ENCODE data around the gene PRMT7.

Gene PRMT7

DNA sequence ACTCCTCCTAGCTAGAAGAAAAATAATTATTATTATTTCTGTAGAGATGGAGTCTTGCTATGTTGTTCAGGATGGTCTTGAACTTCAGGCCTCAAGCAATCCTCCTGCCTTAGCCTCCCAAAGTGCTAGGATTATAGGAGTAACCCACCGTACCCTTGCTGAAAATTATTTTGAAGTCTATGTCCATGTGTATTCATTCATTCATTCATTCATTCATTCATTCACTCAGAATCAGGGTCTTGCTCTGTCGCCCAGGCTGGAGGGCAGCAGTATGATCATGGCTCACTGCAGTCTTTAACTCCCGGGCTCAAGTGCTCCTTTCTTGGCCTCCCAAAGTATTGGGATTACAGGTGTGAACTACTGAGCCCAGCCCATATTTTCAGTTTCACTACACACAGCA lies 4.2 kb upstream of the PRMT7 start:
- no peak for DNase-seq (ENCODE audit: low read depth)

DNA sequence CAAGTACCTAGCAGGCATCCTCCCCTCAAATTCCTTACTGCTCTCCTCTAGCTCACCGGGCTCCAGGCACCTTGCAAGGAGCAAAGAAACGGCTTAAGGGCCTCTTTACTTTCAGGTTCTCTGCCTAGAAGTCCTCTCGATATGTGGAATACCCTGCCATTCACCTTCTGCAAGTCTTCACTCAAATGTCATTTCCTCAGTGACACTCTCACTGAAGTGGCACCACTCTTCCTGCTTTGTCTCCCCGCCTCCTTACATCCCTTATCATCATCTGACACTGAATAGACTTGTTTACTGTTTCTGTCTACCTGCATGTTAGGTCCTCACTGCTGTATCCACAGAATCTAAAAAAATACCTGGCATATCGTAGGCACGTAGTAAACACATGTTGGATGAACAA lies 1.0 kb upstream of the PRMT7 start:
- DNase-seq (ENCODE audit: low read depth) = no peak

DNA sequence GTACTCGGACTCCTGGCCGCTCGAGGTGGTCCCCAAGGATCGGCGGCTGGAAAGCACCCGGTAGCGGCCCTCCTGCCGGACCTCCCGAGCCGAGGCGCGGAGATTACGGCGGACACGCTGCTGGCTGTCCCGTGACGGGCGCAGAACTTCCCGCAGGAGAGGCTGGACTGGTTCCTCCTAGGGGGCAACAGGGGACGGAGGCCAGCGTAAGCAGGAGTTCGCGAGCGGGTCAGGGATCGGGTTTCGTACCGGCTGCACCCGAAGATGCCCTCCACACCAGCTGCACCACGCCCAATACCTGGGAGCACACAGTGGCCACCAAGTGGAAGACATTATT lies 414 bp upstream of the PRMT7 start:
- no peak for DNase-seq (ENCODE audit: low read depth)

DNA sequence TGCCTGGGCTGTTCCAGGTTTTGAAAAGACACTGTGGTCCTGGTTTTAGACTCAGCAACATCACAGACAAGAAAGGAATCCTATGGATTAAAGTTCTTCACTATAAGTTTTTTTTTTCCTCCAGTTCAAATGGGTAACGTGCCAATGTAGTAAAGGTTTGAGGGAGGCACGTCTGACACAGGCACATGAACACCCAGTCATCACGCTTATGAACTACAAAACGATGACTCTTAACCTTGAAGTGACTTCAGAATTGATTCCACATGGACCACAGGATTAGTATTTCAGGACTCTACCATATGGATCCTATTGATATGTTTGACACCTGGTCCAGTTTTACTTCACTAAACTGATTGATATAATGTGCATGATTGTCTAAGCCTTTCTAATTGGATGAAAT lies 2.3 kb downstream of the PRMT7 start:
- DNase-seq (ENCODE audit: low read depth) = no peak

DNA sequence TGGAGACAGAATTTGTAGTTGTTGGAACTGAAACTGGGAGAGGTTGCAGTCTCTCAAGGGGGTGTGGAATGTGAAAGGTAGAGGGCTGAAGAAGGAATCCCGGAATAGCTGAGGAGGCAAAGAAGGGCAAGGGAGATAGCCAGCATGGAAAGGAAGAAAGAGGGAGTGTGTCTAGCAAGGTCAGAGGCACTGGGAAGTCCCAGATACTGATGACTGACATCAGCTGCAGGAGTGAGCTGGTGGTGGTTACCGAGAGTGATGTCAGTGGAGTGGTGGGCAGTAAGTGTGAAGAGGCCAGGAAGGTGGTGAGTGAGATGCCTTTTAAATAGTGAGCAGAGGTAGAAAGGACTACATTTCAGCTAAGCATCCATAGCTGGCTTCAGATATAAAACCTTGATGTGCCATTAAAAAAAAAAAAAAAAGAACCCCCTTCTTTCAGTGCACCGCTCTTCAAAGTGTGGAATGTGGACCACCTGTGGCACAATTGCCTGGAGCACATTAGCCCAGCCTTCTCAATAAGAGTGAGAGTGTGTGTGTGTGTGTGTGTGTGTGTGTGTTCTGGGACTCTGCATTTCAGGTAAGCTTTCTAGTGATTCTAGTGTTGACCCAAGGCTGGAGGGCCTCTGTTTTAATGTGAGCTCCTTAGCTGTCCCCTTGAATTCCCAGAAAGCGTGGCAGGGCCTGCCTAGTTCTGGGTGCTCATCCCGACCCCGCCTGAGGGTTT lies 8.5 kb downstream of the PRMT7 start:
- no peak for DNase-seq (ENCODE audit: low read depth)

DNA sequence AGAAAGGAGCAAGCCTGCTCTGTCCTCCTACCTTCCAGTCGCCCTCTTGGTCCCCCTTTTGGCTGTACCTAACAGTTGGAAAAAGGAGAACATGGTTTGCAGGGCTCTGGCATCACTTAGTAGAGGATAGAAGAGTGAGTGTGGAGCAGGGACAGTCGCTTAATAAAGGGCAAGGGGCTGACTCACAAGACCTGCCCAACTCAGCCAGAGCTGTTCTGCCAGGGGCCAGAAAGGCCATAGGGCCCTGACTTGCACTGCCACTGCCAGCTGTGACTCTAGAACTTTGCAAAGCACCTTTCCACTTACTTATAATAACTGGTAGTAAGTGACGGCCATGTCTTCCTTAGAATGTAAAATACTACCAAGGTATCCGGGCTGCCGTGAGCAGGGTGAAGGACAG lies 13.5 kb downstream of the PRMT7 start:
- DNase-seq (ENCODE audit: low read depth) = no peak

DNA sequence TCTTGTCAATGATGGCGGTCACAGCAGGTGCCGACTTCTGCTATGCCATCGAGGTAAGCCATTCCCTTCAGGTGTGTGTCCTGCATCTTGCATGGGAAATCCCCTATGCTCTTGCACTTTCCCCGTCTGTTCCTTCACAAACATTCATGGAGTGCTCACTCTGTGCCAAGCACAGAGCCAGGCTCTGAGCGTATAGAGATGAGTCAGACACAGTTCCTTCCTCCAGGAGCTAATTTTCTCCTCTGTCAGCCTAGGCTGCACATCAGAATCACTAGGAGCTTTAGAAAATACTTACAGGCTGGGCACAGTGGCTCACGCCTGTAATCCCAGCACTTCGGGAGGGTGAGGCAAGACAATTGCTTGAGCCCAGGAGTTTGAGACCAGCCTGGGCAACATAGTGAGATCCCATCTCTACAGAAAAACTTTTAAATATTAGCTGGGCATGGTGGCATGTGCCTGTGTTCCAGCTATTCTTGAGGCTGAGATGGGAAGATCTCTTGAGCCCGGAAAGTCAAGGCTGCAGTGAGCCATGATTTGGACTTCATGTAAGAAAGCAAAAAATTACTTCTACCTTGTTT lies 14.1 kb downstream of the PRMT7 start:
- no peak for DNase-seq (ENCODE audit: low read depth)

DNA sequence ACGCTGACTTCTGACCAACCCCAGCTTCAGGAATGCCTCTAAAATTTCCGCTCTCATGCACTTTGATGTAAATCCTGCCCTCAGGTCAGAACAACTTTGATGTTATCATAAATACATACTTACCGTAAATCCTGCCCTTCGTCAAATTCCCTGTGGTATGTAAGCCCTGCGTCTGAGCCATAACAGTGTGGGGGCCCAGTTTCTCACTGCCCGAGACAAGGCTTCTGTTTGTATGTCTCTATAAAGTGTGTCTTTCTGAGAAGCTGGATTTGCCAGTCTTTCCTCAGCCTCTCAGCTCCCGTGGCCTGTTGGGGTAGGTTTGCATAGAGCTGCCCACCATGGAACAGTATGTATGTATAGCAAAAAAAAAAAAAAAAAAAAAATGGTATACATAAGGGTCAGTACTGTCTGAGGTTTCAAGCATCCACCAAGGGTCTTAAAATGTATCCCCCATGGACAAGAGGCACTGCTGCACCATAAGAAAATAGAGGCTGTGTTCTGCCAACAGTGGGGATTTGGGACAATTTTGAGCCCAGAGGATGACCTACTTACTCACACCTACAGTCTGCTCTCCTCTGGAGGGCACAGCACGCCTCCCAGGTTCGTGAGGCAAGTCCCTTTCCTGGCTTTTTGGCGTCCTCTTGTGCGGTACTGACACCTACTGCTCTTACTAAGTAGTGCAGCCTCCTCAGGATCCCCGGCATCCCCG lies 17.5 kb downstream of the PRMT7 start:
- DNase-seq (ENCODE audit: low read depth) = peak; percentile 37

DNA sequence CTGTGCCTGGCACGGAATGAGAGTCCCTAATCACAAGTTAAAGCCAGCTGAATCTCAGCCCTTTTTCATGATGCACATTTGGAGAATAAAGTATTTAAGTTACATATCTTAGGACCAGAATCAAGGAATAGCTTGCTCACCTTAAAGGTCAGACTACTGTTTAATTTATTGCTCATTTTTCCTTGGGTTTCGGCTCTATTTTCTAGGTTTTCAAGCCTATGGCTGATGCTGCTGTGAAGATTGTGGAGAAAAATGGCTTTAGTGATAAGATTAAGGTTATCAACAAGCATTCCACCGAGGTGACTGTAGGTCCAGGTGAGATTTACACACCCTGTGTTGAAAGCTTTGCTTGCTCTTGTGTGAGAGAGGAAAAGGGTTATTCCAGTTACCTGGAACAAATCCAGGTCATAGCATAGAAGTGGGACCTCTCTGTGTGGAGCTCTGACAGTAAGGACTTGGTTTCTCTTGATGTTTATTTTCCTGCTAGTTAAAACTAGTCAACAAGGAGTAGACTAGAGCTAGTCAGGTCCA lies 18.1 kb downstream of the PRMT7 start:
- DNase-seq (ENCODE audit: low read depth) = no peak

DNA sequence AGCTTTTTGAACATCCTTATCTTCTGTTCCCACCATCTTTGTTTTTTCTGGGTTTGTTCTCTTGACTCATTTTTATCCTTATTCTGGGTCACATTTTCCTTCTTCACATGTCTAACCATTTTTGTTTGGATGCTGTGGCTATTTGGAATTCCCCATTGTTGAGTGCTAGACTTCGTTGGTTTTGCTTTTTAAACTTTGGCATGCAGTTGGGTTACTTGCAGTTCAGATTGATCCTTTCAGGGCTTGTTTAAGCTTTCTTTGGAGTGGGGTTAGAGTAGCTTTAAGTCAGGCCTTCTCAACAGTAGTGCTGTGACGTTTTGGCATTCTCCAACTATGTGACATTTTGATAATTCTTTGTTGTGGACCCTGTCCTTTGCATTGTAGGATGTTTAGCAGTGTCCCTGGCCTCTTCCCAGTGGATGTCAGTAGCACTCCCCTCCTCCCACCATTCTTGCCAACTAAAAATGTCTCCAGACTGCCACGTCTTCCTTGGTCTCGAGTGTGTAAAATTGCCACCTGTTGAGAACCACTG lies 21.1 kb downstream of the PRMT7 start:
- no peak for DNase-seq (ENCODE audit: low read depth)

DNA sequence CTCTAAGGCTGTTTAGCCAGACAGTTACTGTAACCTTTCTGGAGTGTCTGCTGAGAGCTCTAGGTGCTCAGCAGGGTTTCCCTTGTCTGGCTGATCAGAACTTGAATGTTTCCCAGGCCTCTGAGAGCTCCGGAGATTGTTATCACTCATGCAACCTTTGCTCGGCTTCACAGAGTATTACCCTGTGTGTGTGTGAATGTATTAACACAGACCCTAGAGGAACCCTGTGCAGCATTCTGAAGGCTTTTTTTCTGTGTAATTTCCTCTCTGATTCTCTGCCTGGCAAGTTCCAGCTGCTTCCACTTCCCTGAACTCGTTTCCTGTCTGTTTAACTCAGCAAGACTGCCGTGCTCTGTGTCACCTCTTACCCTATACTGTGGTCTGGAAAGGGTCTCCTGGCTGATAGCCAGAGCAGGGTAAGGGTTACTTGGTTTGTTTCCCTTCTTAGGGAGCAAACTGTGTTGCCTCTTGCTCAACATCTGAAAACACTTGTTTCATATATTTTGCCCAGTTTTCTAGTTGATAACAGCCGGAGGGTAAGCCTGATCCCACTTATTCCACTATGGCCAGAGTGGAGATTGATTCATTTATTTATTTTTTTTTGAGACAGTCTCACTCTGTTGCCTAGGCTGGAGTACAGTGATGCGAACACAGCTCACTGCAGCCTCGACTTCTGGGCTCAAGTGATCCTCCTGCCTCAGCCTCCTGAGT lies 21.7 kb downstream of the PRMT7 start:
- DNase-seq (ENCODE audit: low read depth) = no peak

DNA sequence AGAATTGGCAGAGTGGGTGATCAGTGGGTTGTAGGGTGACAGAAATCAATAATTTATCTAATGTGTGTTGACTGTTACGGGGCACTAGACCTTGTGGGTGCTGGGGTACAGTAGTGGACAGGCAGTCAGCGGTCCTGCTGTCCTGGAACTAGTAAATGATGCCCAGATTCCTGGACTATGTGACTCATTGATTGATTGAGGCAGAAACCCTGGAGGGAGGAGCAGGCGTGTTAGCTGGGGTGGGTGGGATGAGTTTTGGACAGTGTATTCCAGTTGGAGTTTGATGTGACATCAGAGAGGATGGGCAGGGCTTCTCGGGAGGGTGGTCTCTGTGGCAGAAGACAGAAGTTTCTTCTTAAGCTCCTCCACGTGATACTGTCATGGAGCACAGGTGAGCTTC lies 24.4 kb downstream of the PRMT7 start:
- no peak for DNase-seq (ENCODE audit: low read depth)

DNA sequence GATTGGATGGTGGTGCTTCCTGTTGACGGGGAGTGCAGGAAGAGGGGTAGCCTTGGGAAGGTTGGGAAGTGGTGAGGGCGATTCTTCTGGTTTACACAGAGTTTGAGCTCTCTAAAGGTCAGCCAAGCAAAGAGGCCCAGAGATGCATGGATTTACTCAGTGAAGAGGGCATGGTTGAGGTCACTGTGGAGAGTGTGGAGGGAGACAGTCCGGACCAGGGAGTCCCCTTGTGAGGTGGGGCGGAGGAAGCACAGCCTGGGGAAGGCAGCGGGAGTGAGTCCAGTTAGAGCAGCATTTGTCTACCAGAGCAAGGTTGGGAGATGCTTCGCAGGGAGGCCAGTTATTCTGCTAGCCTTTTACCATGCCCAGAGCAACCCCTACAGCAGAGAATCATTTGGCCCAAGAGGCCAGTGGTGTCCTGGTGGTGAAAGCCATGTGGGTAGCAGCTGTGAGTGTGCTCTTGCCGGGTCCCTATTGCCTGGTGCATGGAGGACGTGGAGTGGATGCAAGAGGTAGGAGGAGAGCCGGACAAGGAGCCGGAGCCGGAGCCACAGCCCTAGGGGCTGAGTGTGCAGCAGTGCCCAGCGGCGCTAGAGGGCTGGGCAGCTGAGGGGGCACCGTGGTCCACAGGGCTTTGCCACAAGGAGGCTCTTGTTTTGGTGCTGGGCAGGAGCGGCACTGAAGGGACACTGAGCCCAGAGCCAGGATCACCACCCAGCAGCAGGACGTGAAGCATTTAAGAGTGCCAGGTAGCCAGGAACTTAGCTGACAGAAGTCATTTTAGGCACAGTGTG lies 27.7 kb downstream of the PRMT7 start:
- DNase-seq (ENCODE audit: low read depth) = no peak

DNA sequence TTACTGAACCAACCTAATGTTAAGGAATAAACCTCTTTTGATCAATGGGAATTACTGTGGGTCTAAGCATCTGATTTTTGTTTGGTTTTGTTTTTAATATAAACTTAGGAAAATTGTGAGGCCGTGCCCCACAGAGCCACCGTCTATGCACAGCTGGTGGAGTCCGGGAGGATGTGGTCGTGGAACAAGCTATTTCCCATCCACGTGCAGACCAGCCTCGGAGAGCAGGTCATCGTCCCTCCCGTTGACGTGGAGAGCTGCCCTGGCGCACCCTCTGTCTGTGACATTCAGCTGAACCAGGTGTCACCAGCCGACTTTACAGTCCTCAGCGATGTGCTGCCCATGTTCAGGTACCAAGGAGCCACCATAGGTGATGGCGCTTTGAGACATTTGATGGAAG lies 28.4 kb downstream of the PRMT7 start:
- no peak for DNase-seq (ENCODE audit: low read depth)

DNA sequence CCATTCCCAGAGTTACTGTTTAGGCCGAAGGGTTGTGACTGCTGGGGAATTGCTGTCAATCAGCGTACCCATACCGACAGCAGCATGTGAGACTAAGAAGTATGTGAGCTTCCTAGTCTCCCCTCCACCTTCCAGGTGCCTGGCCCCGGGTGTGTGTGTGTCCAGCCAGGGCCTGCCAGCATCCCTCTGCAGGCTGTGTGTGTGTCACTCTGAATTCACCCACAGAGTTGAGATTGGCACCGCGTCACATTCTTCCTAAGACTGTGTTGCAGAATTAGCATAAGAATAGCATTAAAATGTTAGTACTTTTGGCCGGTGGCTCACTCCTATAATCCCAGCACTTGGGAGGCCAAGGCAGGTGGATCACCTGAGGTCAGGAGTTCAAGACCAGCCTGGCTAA lies 31.8 kb downstream of the PRMT7 start:
- DNase-seq (ENCODE audit: low read depth) = no peak

DNA sequence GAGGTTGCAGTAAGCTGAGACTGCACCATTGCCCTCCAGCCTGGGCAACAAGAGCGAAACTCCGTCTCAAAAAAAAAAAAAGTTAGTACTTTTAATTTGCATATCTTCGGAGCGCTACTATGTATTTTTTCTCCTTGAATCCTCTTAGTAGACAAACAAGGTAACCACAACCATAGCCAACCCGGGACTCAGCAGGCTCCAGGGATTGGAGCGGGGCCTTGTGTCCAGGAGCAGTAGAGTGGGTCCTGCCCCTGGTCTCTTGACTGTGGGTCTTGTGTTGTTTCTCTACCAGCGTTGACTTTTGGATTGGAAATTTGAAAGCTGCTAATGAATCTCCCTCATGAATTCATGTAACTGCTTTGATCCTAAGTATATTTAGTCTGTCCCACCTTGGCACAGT lies 32.3 kb downstream of the PRMT7 start:
- no peak for DNase-seq (ENCODE audit: low read depth)

DNA sequence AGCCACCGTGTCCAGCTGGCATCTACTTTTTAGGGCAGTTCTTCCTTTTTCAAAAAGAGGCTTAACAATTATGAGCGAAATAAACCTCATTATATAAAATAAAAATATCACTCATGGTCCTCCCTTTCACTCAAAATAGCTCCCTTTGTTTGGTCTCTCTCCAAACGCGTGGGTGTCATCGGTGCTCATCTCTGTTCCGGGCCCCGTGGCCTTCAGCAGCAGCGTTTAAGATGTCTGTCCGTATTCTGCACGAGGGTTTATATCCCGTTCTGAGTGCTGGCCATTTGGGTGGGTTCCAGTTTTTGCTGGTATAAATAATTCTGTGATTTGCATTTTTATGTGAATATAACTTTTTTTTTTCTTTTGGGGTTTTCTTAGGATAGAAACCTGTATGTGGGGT lies 33.4 kb downstream of the PRMT7 start:
- DNase-seq (ENCODE audit: low read depth) = no peak

DNA sequence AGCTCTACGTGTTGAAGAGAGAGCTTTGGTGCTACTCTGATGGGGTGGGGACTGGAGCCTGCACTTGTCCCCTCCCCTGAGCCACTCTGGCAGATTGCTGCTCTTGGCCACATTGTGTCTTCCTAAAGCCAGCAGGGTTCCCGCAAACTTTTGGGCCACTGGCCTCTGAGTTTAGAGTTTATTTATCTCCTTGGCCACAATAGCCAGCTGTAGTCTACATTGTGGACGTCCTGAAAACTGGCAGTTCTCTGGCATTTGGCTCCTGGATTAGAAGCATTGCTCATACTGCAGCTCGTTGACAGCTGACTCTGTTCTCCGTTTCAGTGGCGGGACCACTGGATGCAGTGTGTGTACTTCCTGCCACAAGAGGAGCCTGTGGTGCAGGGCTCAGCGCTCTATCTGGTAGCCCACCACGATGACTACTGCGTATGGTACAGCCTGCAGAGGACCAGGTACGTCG lies 34.6 kb downstream of the PRMT7 start:
- DNase-seq (ENCODE audit: low read depth) = no peak

DNA sequence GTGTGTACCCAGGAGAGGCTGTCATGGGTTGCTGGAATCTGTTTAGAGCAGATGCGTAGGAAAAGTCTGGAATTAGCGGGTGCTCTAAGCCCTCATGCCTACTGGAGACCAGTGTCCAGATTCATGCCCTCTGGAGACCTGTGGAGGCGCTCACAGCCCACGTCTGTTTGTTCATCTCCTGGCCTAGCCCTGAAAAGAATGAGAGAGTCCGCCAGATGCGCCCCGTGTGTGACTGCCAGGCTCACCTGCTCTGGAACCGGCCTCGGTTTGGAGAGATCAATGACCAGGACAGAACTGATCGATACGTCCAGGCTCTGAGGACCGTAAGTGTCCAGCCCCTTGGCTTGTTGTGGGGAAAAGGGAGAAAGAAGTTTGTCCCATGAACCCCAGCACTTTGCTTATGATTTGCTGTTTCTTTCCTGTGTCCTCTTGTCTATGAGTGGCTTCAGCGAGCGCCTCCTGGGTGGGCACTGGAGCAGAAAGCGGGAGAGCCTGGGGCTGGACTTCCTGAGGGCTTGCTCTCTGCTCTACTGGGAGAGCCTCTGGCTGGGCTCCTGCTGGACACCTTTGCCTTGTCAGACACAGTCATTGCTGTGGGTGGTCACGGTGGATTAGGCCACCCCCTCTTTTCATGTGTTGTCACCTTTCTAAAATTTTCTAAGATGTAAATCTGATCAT lies 35.3 kb downstream of the PRMT7 start:
- DNase-seq (ENCODE audit: low read depth) = no peak

DNA sequence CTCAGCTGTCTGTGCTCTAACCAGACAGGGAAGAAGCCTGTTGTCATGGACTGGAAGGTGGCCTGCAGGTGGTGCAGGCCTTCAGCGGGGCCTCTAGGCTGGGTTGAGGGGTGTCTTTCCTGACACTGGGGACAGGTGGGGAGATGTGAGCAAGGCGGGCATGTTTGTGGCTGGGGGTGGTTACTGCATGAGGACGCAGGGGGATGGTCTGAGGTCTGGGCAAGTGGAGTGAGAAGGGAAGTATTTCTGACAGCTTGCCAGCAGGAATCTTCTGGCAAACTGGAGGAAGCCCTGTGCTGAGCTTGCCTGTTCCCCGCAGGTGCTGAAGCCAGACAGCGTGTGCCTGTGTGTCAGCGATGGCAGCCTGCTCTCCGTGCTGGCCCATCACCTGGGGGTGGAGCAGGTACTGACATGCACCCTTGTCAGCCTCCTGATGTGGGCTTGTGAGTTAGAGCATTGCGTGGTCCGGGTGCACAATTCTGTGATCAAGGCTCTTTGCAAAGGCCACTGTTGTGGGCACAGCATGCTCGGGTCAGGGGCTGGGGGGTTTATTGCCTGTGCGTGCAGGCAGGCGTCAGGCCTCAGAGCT lies 36.2 kb downstream of the PRMT7 start:
- no peak for DNase-seq (ENCODE audit: low read depth)

DNA sequence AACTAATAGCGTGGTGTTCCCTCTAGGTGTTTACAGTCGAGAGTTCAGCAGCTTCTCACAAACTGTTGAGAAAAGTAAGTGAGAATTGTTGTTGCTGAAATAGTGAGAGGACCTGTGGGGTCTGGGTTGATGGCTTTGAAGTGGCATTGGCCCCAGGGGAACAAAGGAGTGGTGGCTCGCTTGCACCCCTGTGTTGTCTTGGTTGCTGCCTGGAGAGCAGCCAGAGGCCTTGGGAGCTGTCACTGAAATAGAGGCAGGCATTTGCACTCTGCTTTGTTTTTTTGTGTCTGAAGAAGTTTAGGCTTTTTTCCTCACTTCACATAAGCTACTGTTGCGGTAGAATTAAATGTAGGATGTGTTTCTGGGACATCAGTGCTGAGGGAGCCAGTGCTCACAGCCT lies 36.8 kb downstream of the PRMT7 start:
- no peak for DNase-seq (ENCODE audit: low read depth)
